ENCODE measurements around the gene ZNF512.

ZNF512 gene

GRCh38 chr2:27638709-27639108 is 55.9 kb downstream of the ZNF512 start:
- no peak for DNase-seq

GRCh38 chr2:27640722-27641245 is 57.9 kb downstream of the ZNF512 start:
- no peak for DNase-seq

- no peak for DNase-seq
Measured at GRCh38 chr2:27645197-27645596, 62.4 kb downstream of the ZNF512 start.

GRCh38 chr2:27647289-27647688 is 64.4 kb downstream of the ZNF512 start:
- DNase-seq, result no peak

- DNase-seq, result no peak
Measured at GRCh38 chr2:27647737-27648136, 64.9 kb downstream of the ZNF512 start.

- DNase-seq, result no peak
Measured at GRCh38 chr2:27651056-27651455, 68.2 kb downstream of the ZNF512 start.

- no peak for DNase-seq
Measured at GRCh38 chr2:27652341-27652740, 69.5 kb downstream of the ZNF512 start.

GRCh38 chr2:27652790-27653189 is 69.9 kb downstream of the ZNF512 start:
- no peak for DNase-seq

- DNase-seq, result no peak
Measured at GRCh38 chr2:27653397-27653796, 70.6 kb downstream of the ZNF512 start.

- no peak for DNase-seq
Measured at GRCh38 chr2:27655155-27655951, 72.5 kb downstream of the ZNF512 start.

- no peak for DNase-seq
Measured at GRCh38 chr2:27661371-27661770, 78.5 kb downstream of the ZNF512 start.

GRCh38 chr2:27663285-27664153 is 80.7 kb downstream of the ZNF512 start, which contains the start of the genes SLC4A1AP and SUPT7L:
TSS of gene SLC4A1AP (plus strand) at chr2:27663889. CDS start at chr2:27663915, 26 bp downstream.
TSS of gene SUPT7L (minus strand) at chr2:27663614. CDS start at chr2:27662192, 1,422 bp downstream.
- DNase-seq, result peak; percentile 76 to 83

GRCh38 chr2:27664154-27664574 is 81.3 kb downstream of the ZNF512 start:
- no peak for DNase-seq

GRCh38 chr2:27664622-27665363 is 82.0 kb downstream of the ZNF512 start:
- no peak for DNase-seq

- no peak for DNase-seq
Measured at GRCh38 chr2:27667446-27667845, 84.6 kb downstream of the ZNF512 start.

- no peak for DNase-seq
Measured at GRCh38 chr2:27671235-27671634, 88.4 kb downstream of the ZNF512 start.

Data from NCI-H1930 (cell line).